Aorta (tissue), 5 donors: Measurements from ENCODE around the gene ARMC10. TPM values are rescaled to one million over a fixed set of nuclear protein-coding genes. Genes with fewer than 3 reads are reported as not detected.
A peak's percentile ranks its signal among the peaks of the same experiment; 100 is the strongest.

Experiments used
- ATAC-seq: fragments of 200-7000 bp; cut with Tn5 transposase; one replicate; pipeline ENCODE4 v1.9.1; 2022; ENCODE audit warnings: moderate library complexity; ENCODE audit not compliant: low FRiP score
- DNase-seq, 2 donors: peaks; one replicate each; pipeline ENCODE4 v3.0.0-alpha.2; 2020
- H3K27ac ChIP-seq, 2 donors: one replicate each; pipeline ENCODE4 v1.5.1; 2013; ENCODE audit warnings: low read length in 2 of 2, mild to moderate bottlenecking in 2 of 2, moderate library complexity in 2 of 2, control low read depth in 1 of 2, inconsistent platforms in 1 of 2, low read depth in 1 of 2
- H3K27me3 ChIP-seq, 2 donors: one replicate each; pipeline ENCODE4 v1.6.1; 2013; ENCODE audit warnings: control low read depth in 1 of 2, low read length in 1 of 2, mild to moderate bottlenecking in 1 of 2, moderate library complexity in 1 of 2; ENCODE audit not compliant: insufficient read depth in 2 of 2, control insufficient read depth in 1 of 2
- H3K36me3 ChIP-seq, 2 donors: one replicate each; pipeline ENCODE4 v1.6.1; 2013; ENCODE audit warnings: control low read depth in 1 of 2, low read length in 1 of 2, mild to moderate bottlenecking in 1 of 2; ENCODE audit not compliant: insufficient read depth in 2 of 2, control insufficient read depth in 1 of 2
- H3K4me1 ChIP-seq, 2 donors: one replicate each; pipeline ENCODE4 v1.6.1; 2013; ENCODE audit warnings: low read length in 2 of 2, control low read depth in 1 of 2, mild to moderate bottlenecking in 1 of 2, moderate library complexity in 1 of 2; ENCODE audit not compliant: insufficient read depth in 2 of 2, control insufficient read depth in 1 of 2
- H3K4me3 ChIP-seq, 2 donors: one replicate each; pipeline ENCODE4 v1.5.1; 2013; ENCODE audit warnings: low read length in 2 of 2, control low read depth in 1 of 2, mild to moderate bottlenecking in 1 of 2
- H3K9me3 ChIP-seq: one replicate; pipeline ENCODE4 v1.6.1; 2013; ENCODE audit warnings: mild to moderate bottlenecking, low read length; ENCODE audit not compliant: control insufficient read depth
- WGBS, 2 donors: extraction: QIAGEN DNeasy Blood & Tissue Kit; methylation state at CpG; one replicate each; pipeline ENCODE4 v1.1.7; 2013; 5-methylcytosine and 5-hydroxymethylcytosine counted together
- intact Hi-C, 2 donors: fragments of 100-400 bp; cut with DNase I; formaldehyde crosslinking; loops; one replicate each; pipeline versions ENCODE4 v1.14.2 to v1.15.0; 2022
- polyA plus RNA-seq, 2 donors: library from polyadenylated mRNA; stranded (reverse); fragments of 200-250 nt; gene quantifications; one replicate each; pipeline ENCODE4 v1.2.3, GENCODE V29; 2013
- total RNA-seq, 2 donors: library from RNA; stranded (reverse); fragmentation: NEBNext Ultra II Directional; extraction: Animal tissue kit (Norgen Biotek cat#: 25700); gene quantifications; one replicate each; pipeline ENCODE4 v1.2.1, GENCODE V29; 2021
- donor health status: healthy with polysubstance abuse.
- donor health status: Bipolar disorder and iron deficiency.
- donor health status: DM: no; HTN: no; CAD: no.
- donor health status: DM: no; HTN: no; CAD: no.
- donor health status: DM: yes; HTN: yes; CAD: no.

The ARMC10 gene
- total and polyA plus RNA-seq, 4 donors = 29.6 to 40.0 (median 33.7) TPM

- Histone ChIP-seq H3K9me3 (no peaks in the 10 kb centered on the region), H3K36me3 (no peaks in the 10 kb centered on the region), H3K27me3 (no peaks in the 10 kb centered on the region), H3K27ac (no peak overlapping the region), H3K4me3 (no peak overlapping the region), H3K4me1 (peaks cover 3 to 7% of the 10 kb centered on the region in 2 donors)
- ATAC-seq = no peak
- no peak for DNase-seq
- intact Hi-C loops = no loop called here
Observed at GRCh38 chr7:103121641-103122040, 46.7 kb downstream of the ARMC10 start.

GRCh38 chr7:103123529-103123928, 48.6 kb downstream of the ARMC10 start:
- no peak overlapping the region for H3K27ac ChIP-seq
- no peak for ATAC-seq
- H3K4me1 ChIP-seq = peaks cover 3 to 7% of the 10 kb centered on the region in 2 donors
- DNase-seq = no peak
- no peaks in the 10 kb centered on the region for H3K27me3 ChIP-seq
- no peaks in the 10 kb centered on the region for H3K36me3 ChIP-seq
- intact Hi-C loops = no loop called here
- WGBS, 2 donors = 61 to 64% methylated on average over 3 of the region's 3 CpGs
- H3K4me3 ChIP-seq = no peak overlapping the region
- H3K9me3 ChIP-seq = no peaks in the 10 kb centered on the region

- 78% methylated on average over 6 of the region's 6 CpGs for WGBS, 2 donors
- intact Hi-C loops = no loop called here
- Histone ChIP-seq H3K9me3 (no peaks in the 10 kb centered on the region), H3K4me3 (no peak overlapping the region), H3K36me3 (no peaks in the 10 kb centered on the region), H3K27ac (no peak overlapping the region), H3K27me3 (no peaks in the 10 kb centered on the region), H3K4me1 (peaks cover 3 to 8% of the 10 kb centered on the region in 2 donors)
- ATAC-seq (no peak), DNase-seq (no peak)
Observed at GRCh38 chr7:103124429-103124979, 49.6 kb downstream of the ARMC10 start.

GRCh38 chr7:103127006-103127405, 52.1 kb downstream of the ARMC10 start:
- no peak overlapping the region for H3K27ac ChIP-seq

GRCh38 chr7:103129702-103130549, 55.0 kb downstream of the ARMC10 start:
- Histone ChIP-seq H3K27me3 (no peaks in the 10 kb centered on the region), H3K4me3 (peak overlapping the region; percentile 42 to 64), H3K9me3 (no peaks in the 10 kb centered on the region), H3K27ac (no peak overlapping the region), H3K4me1 (peaks cover 0 to 3% of the 10 kb centered on the region in 2 donors), H3K36me3 (no peaks in the 10 kb centered on the region)
- 12 to 13% methylated on average over 6 of the region's 6 CpGs for WGBS, 2 donors
- no peak for ATAC-seq
- DNase-seq = no peak
- intact Hi-C loops = no loop called here

More at GRCh38 chr7:103127006-103127405, 52.1 kb downstream of the ARMC10 start:
- intact Hi-C loops = no loop called here
- DNase-seq = no peak
- Histone ChIP-seq H3K4me3 (no peak overlapping the region), H3K4me1 (peaks cover 1 to 3% of the 10 kb centered on the region in 2 donors), H3K27me3 (no peaks in the 10 kb centered on the region), H3K36me3 (no peaks in the 10 kb centered on the region), H3K9me3 (no peaks in the 10 kb centered on the region)
- 58 to 70% methylated on average over 2 of the region's 2 CpGs for WGBS, 2 donors
- no peak for ATAC-seq

- no peak for ATAC-seq
- no peak overlapping the region for H3K4me3 ChIP-seq
- intact Hi-C loops = no loop called here
- H3K4me1 ChIP-seq = peaks cover 0 to 3% of the 10 kb centered on the region in 2 donors
- no peak overlapping the region for H3K27ac ChIP-seq
- DNase-seq = no peak
- H3K27me3 ChIP-seq = no peaks in the 10 kb centered on the region
- H3K36me3 ChIP-seq = no peaks in the 10 kb centered on the region
- 78 to 82% methylated on average over 9 of the region's 9 CpGs for WGBS, 2 donors
- no peaks in the 10 kb centered on the region for H3K9me3 ChIP-seq
Observed at GRCh38 chr7:103130901-103131624, 56.1 kb downstream of the ARMC10 start.

GRCh38 chr7:103132995-103133688, 58.2 kb downstream of the ARMC10 start:
- peaks cover 0 to 3% of the 10 kb centered on the region in 2 donors for H3K4me1 ChIP-seq

GRCh38 chr7:103134836-103135554, 60.1 kb downstream of the ARMC10 start:
- no peak for ATAC-seq
- Histone ChIP-seq H3K27ac (no peak overlapping the region), H3K4me1 (peaks cover 0 to 1% of the 10 kb centered on the region in 2 donors), H3K36me3 (no peaks in the 10 kb centered on the region), H3K9me3 (no peaks in the 10 kb centered on the region), H3K27me3 (no peaks in the 10 kb centered on the region), H3K4me3 (no peak overlapping the region)
- WGBS, 2 donors = 70 to 79% methylated on average over 3 of the region's 3 CpGs
- intact Hi-C loops = no loop called here
- no peak for DNase-seq

More at GRCh38 chr7:103132995-103133688, 58.2 kb downstream of the ARMC10 start:
- no peak overlapping the region for H3K27ac ChIP-seq
- no peaks in the 10 kb centered on the region for H3K27me3 ChIP-seq
- ATAC-seq (no peak), DNase-seq (no peak)
- WGBS, 2 donors = 75 to 81% methylated on average over 9 of the region's 9 CpGs
- no peak overlapping the region for H3K4me3 ChIP-seq
- intact Hi-C loops = no loop called here
- H3K9me3 ChIP-seq = no peaks in the 10 kb centered on the region
- H3K36me3 ChIP-seq = no peaks in the 10 kb centered on the region
